GM18526 (cell line): Measurements from ENCODE around the gene MAP3K12.

Source experiments
- POLR2A ChIP-seq: IDR thresholded peaks from 3 replicates; pipeline ENCODE4 v1.6.1; 2011; ENCODE audit not compliant: insufficient read length; ENCODE audit errors: extremely low read depth

The MAP3K12 gene

GRCh38 chr12:53499266-53500141 is at the start of gene MAP3K12:
Gene MAP3K12 (minus strand): TSS chr12:53499458. CDS start chr12:53487391, 12,067 bp downstream.
- no peak for TF ChIP-seq POLR2A

GRCh38 chr12:53543539-53543938 is 44.3 kb upstream of the MAP3K12 start:
- no peak for TF ChIP-seq POLR2A

- no peak for TF ChIP-seq POLR2A
These were observed 40.3 kb upstream of the MAP3K12 start for GRCh38 chr12:53539526-53539925.

GRCh38 chr12:53538209-53538689 is 39.0 kb upstream of the MAP3K12 start:
- no peak for TF ChIP-seq POLR2A

GRCh38 chr12:53536962-53537361 is 37.7 kb upstream of the MAP3K12 start:
- no peak for TF ChIP-seq POLR2A

- no peak for TF ChIP-seq POLR2A
These were observed 34.2 kb upstream of the MAP3K12 start for GRCh38 chr12:53533471-53533870.

- no peak for TF ChIP-seq POLR2A
These were observed 33.5 kb upstream of the MAP3K12 start for GRCh38 chr12:53532524-53533445.

- TF ChIP-seq POLR2A, result no peak
These were observed 32.8 kb upstream of the MAP3K12 start for GRCh38 chr12:53532021-53532420.

GRCh38 chr12:53530920-53531319 is 31.7 kb upstream of the MAP3K12 start:
- TF ChIP-seq POLR2A, result no peak

GRCh38 chr12:53530061-53530460 is 30.8 kb upstream of the MAP3K12 start:
- TF ChIP-seq POLR2A, result no peak

- TF ChIP-seq POLR2A, result no peak
These were observed 25.2 kb upstream of the MAP3K12 start for GRCh38 chr12:53524476-53524875.

GRCh38 chr12:53523131-53523530 is 23.9 kb upstream of the MAP3K12 start:
- no peak for TF ChIP-seq POLR2A

- TF ChIP-seq POLR2A, result no peak
These were observed 19.1 kb upstream of the MAP3K12 start for GRCh38 chr12:53518381-53518780.

GRCh38 chr12:53516758-53517455 is 17.6 kb upstream of the MAP3K12 start:
- no peak for TF ChIP-seq POLR2A

GRCh38 chr12:53515291-53515680 is 16.0 kb upstream of the MAP3K12 start:
- no peak for TF ChIP-seq POLR2A
